Subcutaneous adipose tissue (tissue), 4 donors: Measurements from ENCODE around the gene UBE2D3. TPM values are rescaled to one million over a fixed set of nuclear protein-coding genes. Genes with fewer than 3 reads are reported as not detected.

ENCODE experiments used
- total RNA-seq, 4 donors: library from RNA; depleted of rRNA; stranded (reverse); fragments of >200 nt; gene quantifications; one replicate each; pipeline ENCODE4 v1.1.0, GENCODE V29; 2016
- TF ChIP-seq, protein P1 (sequence below): fragments of 450-650 bp; IDR thresholded peaks from one replicate; pipeline ENCODE4 v1.5.1; 2016; ENCODE audit warnings: low read depth, mild to moderate bottlenecking, control low read depth, antibody characterized with exemption, moderate library complexity

UBE2D3 gene
- total RNA-seq, 4 donors from 2014 or later = 285 to 439 (median 398) TPM

GRCh38 chr4:102862747-102863146 lies 35.4 kb upstream of the UBE2D3 start:
- TF ChIP-seq, protein P1, sequence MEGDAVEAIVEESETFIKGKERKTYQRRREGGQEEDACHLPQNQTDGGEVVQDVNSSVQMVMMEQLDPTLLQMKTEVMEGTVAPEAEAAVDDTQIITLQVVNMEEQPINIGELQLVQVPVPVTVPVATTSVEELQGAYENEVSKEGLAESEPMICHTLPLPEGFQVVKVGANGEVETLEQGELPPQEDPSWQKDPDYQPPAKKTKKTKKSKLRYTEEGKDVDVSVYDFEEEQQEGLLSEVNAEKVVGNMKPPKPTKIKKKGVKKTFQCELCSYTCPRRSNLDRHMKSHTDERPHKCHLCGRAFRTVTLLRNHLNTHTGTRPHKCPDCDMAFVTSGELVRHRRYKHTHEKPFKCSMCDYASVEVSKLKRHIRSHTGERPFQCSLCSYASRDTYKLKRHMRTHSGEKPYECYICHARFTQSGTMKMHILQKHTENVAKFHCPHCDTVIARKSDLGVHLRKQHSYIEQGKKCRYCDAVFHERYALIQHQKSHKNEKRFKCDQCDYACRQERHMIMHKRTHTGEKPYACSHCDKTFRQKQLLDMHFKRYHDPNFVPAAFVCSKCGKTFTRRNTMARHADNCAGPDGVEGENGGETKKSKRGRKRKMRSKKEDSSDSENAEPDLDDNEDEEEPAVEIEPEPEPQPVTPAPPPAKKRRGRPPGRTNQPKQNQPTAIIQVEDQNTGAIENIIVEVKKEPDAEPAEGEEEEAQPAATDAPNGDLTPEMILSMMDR = no peak

- TF ChIP-seq, protein P1 = no peak
These were observed 34.7 kb upstream of the UBE2D3 start for GRCh38 chr4:102862016-102862415.

- TF ChIP-seq, protein P1 = no peak
These were observed 33.4 kb upstream of the UBE2D3 start for GRCh38 chr4:102860611-102861324.

GRCh38 chr4:102858828-102859464 lies 31.6 kb upstream of the UBE2D3 start:
- TF ChIP-seq, protein P1 = no peak

DNA sequence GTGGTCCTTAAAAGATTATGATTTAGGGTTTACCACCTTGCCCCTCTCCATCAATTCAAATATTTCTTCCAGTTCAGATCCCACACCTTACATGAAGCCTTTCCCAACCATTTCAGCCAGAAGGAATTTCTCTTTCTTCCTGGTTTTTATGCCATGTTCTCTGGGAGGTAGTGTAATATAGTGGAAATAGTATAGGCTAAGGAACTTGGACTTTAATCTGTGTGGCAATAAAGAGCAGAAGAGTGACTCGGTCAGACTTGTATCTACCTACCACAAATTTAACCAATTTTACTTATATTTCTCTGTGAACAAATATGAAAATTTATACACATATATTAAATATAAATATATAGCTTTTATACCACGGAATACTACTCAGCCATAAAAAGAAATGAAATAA lies 23.0 kb upstream of the UBE2D3 start:
- TF ChIP-seq, protein P1 = no peak

- TF ChIP-seq, protein P1 = no peak
These were observed 22.3 kb upstream of the UBE2D3 start for GRCh38 chr4:102849579-102850104.

GRCh38 chr4:102847687-102848086 lies 20.3 kb upstream of the UBE2D3 start:
- TF ChIP-seq, protein P1 = no peak
